Caco-2 (cell line): Measurements from ENCODE around the gene AIF1L. TPM values are rescaled to one million over a fixed set of nuclear protein-coding genes. Genes with fewer than 3 reads are reported as not detected.
"Not testable (repeated sequence)": the region's sequence is repeated elsewhere in the genome, so short reads cannot be mapped to it uniquely, and the experiment has no call there.

Source experiments
- BruUV-seq: library from RNA; stranded (reverse); fragments of 400-500 nt; replicated peaks from 2 replicates; lab custom pipeline; 2021; lab: Mats Ljungman, UMichigan
- CTCF ChIA-PET: fragments of 300-600 bp; sonication (Branson Sonifier 250); formaldehyde crosslinking; loops from one replicate; lab custom pipeline; 2022; ENCODE audit warnings: antibody characterized with exemption; lab: Charles Lee
- POLR2A ChIA-PET: fragments of 300-600 bp; sonication (Branson Sonifier 250); formaldehyde crosslinking; loops from one replicate; lab custom pipeline; 2022; ENCODE audit warnings: antibody characterized with exemption; lab: Charles Lee
- DNase-seq, 2 experiments: peaks; one replicate each; pipeline versions ENCODE4 v3.0.0 to v3.0.0-alpha.2; 2020 to 2022
- H3K27me3 ChIP-seq: replicated peaks from 2 replicates; pipeline ENCODE4 v1.6.0; 2011; ENCODE audit warnings: low read length; ENCODE audit not compliant: control insufficient read depth, insufficient read depth
- H3K36me3 ChIP-seq: 2 replicates; pipeline ENCODE4 v1.5.1; 2011; ENCODE audit warnings: low read length; ENCODE audit not compliant: control insufficient read depth, insufficient read depth
- H3K4me1 ChIP-seq: fragments of 250-450 bp; sonication (Bioruptor Pico); 2 replicates; pipeline ENCODE4 v1.5.1; 2020; ENCODE audit warnings: mild to moderate bottlenecking
- H3K4me3 ChIP-seq: 2 replicates; pipeline ENCODE4 v1.5.1; 2011; ENCODE audit warnings: low read depth, mild to moderate bottlenecking, control low read depth, low read length
- H3K9me3 ChIP-seq: fragments of 250-450 bp; sonication (Bioruptor Pico); 2 replicates; pipeline ENCODE4 v1.5.1; 2020; ENCODE audit warnings: mild to moderate bottlenecking, moderate library complexity
- H3K27ac Mint-ChIP-seq: one replicate; pipeline ENCODE4 v1.8.0; 2022; ENCODE audit warnings: mixed read lengths; ENCODE audit not compliant: unreplicated experiment
- H3K27me3 Mint-ChIP-seq: one replicate; pipeline ENCODE4 v1.8.0; 2022; ENCODE audit warnings: mixed read lengths; ENCODE audit not compliant: insufficient read depth, unreplicated experiment
- H3K36me3 Mint-ChIP-seq: one replicate; pipeline ENCODE4 v1.8.0; 2022; ENCODE audit warnings: mild to moderate bottlenecking, mixed read lengths; ENCODE audit not compliant: insufficient read depth, unreplicated experiment
- H3K4me1 Mint-ChIP-seq: one replicate; pipeline ENCODE4 v1.8.0; 2022; ENCODE audit warnings: low read depth, mixed read lengths; ENCODE audit not compliant: unreplicated experiment
- H3K4me3 Mint-ChIP-seq: one replicate; pipeline ENCODE4 v1.8.0; 2022; ENCODE audit warnings: mild to moderate bottlenecking, moderate library complexity, mixed read lengths; ENCODE audit not compliant: unreplicated experiment
- H3K9me3 Mint-ChIP-seq: one replicate; pipeline ENCODE4 v1.8.0; 2022; ENCODE audit warnings: mixed read lengths; ENCODE audit not compliant: unreplicated experiment
- intact Hi-C: fragments of 100-400 bp; cut with micrococcal nuclease; formaldehyde crosslinking; loops from one replicate; pipeline ENCODE4 v1.10.0; 2022; ENCODE audit not compliant: unreplicated experiment
- total RNA-seq: library from RNA; stranded (reverse); gene quantifications from 2 replicates; pipeline ENCODE4 v1.2.3, GENCODE V29; 2022
- TF ChIP-seq, protein P1 (sequence below), 2 experiments: fragments of 200-600 bp in 1 of 2; IDR thresholded peaks; 1 replicate in 1 of 2; 2 replicates in 1 of 2; pipeline versions ENCODE4 v1.5.1 to v1.8.0; 2011 to 2022; ENCODE audit warnings: antibody characterized with exemption in 1 of 2, control low read depth in 1 of 2, inconsistent platforms in 1 of 2, low read depth in 1 of 2, low read length in 1 of 2, mild to moderate bottlenecking in 1 of 2, moderate library complexity in 1 of 2; ENCODE audit not compliant: insufficient read depth in 1 of 2, severe bottlenecking in 1 of 2, unreplicated experiment in 1 of 2

The AIF1L gene
- total RNA-seq, 1 experiment from 2014 or later = 20.8 TPM

DNA sequence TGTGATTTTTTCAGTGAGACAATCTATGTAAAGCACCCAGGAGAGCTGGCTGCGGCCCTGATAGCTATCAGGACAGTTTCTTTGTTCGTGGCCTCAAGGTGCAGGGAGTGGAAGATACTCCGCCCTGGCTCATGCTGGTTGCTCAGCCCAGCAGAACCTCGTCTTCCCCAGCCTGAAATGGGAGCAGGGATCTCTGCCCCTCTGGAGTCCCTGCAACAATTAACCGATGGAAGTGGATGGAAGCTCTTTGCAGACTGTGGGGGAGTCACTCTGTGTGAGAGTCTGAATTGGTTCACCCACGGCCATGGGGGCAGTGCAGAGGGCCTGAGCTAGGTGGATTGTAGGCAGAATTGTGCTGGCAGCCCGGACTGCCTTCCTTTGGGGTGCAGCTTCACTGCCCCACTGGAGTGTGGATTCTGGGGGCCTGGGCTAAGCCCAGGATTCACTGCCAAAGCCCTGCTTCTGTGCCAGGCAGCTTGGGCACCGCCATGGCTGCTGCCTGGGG, 2.8 kb downstream of the AIF1L start:
- Mint-ChIP-seq H3K27ac (no peak overlapping the region), H3K4me3 (no peak overlapping the region), H3K4me1 (peaks cover 7% of the 10 kb centered on the region), H3K36me3 (peaks cover 6% of the 10 kb centered on the region), H3K27me3 (no peaks in the 10 kb centered on the region), H3K9me3 (no peaks in the 10 kb centered on the region)
- ChIA-PET CTCF (no interaction called here), POLR2A (no interaction called here)
- Histone ChIP-seq H3K4me1 (peaks cover 12% of the 10 kb centered on the region), H3K4me3 (no peak overlapping the region), H3K9me3 (no peaks in the 10 kb centered on the region), H3K36me3 (no peaks in the 10 kb centered on the region), H3K27me3 (no peaks in the 10 kb centered on the region)
- intact Hi-C loops = no loop called here
- TF ChIP-seq, protein P1, sequence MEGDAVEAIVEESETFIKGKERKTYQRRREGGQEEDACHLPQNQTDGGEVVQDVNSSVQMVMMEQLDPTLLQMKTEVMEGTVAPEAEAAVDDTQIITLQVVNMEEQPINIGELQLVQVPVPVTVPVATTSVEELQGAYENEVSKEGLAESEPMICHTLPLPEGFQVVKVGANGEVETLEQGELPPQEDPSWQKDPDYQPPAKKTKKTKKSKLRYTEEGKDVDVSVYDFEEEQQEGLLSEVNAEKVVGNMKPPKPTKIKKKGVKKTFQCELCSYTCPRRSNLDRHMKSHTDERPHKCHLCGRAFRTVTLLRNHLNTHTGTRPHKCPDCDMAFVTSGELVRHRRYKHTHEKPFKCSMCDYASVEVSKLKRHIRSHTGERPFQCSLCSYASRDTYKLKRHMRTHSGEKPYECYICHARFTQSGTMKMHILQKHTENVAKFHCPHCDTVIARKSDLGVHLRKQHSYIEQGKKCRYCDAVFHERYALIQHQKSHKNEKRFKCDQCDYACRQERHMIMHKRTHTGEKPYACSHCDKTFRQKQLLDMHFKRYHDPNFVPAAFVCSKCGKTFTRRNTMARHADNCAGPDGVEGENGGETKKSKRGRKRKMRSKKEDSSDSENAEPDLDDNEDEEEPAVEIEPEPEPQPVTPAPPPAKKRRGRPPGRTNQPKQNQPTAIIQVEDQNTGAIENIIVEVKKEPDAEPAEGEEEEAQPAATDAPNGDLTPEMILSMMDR (IDR thresholded peaks at IDR 0.05; ENCODE audit: insufficient read depth in 1 of 2, low read depth in 1 of 2, low read length in 1 of 2, severe bottlenecking in 1 of 2, unreplicated experiment in 1 of 2) = no peak
- BruUV-seq = no TSS peak
- no peak for DNase-seq

DNA sequence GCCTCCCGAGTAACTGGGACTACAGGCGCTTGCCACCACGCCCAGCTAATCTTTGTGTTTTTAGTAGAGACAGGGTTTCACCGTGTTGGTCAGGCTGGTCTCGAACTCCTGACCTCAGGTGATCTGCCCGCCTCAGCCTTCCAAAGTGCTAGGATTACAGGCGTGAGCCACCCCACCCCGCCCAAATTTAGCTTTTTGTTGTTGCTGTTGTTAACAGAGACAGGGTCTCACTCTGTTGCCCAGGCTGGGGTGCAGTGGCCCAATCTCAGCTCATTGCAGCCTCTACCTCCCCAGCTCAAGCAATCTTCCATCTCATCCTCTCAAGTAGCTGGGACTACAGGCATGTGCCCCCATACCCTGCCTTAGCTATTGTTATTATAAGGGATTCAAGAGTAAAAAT, 3.5 kb downstream of the AIF1L start:
- H3K27ac Mint-ChIP-seq, POLR2A ChIA-PET, H3K36me3 ChIP-seq, H3K9me3 Mint-ChIP-seq, H3K27me3 Mint-ChIP-seq, H3K4me3 Mint-ChIP-seq, DNase-seq, intact Hi-C loops, H3K4me1 Mint-ChIP-seq, H3K9me3 ChIP-seq, H3K27me3 ChIP-seq, H3K4me3 ChIP-seq, H3K36me3 Mint-ChIP-seq, BruUV-seq: not testable (repeated sequence)
- peaks cover 12% of the 10 kb centered on the region for H3K4me1 ChIP-seq
- CTCF ChIA-PET = interaction anchor here (0.5 kb wide), 1 partner anchor 80 kb away, joined by 4 read pairs; no protein-coding TSS in a partner anchor

- Mint-ChIP-seq H3K9me3 (no peaks in the 10 kb centered on the region), H3K4me3 (no peak overlapping the region), H3K27ac (no peak overlapping the region), H3K36me3 (peaks cover 6% of the 10 kb centered on the region), H3K4me1 (peaks cover 7% of the 10 kb centered on the region), H3K27me3 (no peaks in the 10 kb centered on the region)
- intact Hi-C loops = no loop called here
- H3K36me3 ChIP-seq = no peaks in the 10 kb centered on the region
- no peaks in the 10 kb centered on the region for H3K9me3 ChIP-seq
- no peak overlapping the region for H3K4me3 ChIP-seq
- POLR2A ChIA-PET = no interaction called here
- CTCF ChIA-PET = interaction anchor here (0.5 kb wide), 1 partner anchor 81 kb away, joined by 4 read pairs; no protein-coding TSS in a partner anchor
- H3K27me3 ChIP-seq = no peaks in the 10 kb centered on the region
- TF ChIP-seq, protein P1 (IDR thresholded peaks at IDR 0.05; ENCODE audit: insufficient read depth in 1 of 2, low read depth in 1 of 2, low read length in 1 of 2, severe bottlenecking in 1 of 2, unreplicated experiment in 1 of 2) = no peak
- H3K4me1 ChIP-seq = peaks cover 12% of the 10 kb centered on the region
- no TSS peak for BruUV-seq
- DNase-seq = no peak
These were observed 4.1 kb downstream of the AIF1L start for GRCh38 chr9:131100445-131100844.
